ENCODE results near the gene CEP162. TPM values are rescaled to one million over a fixed set of nuclear protein-coding genes. Genes with fewer than 3 reads are reported as not detected.

The CEP162 gene
- total and polyA plus RNA-seq, 2 donors from 2014 or later: 4.6 to 14.6 TPM

DNA sequence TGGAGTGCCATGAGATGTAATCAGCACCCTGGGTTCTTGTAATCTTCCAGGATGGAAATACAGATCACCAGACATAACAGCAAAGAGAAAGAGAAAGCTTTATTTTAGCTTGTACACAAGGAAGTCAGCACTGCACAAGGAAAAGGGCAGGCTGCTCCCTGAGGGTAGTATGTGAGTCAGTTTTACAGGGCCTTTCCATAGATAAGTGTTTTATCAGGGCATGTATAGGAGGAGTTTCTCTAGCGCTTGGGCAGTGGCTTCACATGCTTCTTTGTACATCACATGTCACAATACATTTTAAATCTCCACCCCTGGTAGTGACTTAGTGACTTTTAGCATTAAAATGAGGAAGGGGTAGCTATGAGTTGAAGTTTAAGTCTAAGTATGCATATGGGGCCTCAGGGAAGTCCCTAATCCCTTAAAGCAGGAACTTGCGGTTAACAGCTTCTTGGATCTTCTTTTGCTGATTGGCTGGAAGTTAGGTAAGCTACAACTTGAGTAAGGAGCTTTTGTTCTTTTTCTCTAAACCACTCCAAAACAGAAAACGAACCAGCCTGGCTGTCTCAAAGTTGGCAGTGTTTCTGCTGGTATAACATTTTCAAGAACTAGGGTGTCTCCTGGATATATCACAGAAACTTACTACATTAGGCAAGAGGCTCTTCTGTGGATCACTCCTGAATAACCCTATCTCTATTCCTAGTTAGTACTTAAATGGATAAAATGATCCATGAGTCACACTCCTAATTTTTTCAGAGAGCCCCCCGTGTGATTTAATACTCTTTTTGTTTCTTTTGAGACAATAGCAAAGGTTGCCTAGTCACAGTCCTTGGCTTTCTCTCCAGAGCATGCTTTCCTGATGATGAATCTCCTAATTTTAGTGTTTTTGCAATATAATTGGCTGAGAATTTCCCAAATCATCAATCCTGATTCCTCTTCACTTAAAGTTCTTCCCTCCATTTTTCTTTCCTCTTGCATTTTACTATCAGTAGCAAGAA lies 133.7 kb downstream of the CEP162 start:
- intact Hi-C loops (cut with DNase I): no loop called here
- TF ChIP-seq, protein P1, sequence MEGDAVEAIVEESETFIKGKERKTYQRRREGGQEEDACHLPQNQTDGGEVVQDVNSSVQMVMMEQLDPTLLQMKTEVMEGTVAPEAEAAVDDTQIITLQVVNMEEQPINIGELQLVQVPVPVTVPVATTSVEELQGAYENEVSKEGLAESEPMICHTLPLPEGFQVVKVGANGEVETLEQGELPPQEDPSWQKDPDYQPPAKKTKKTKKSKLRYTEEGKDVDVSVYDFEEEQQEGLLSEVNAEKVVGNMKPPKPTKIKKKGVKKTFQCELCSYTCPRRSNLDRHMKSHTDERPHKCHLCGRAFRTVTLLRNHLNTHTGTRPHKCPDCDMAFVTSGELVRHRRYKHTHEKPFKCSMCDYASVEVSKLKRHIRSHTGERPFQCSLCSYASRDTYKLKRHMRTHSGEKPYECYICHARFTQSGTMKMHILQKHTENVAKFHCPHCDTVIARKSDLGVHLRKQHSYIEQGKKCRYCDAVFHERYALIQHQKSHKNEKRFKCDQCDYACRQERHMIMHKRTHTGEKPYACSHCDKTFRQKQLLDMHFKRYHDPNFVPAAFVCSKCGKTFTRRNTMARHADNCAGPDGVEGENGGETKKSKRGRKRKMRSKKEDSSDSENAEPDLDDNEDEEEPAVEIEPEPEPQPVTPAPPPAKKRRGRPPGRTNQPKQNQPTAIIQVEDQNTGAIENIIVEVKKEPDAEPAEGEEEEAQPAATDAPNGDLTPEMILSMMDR (IDR thresholded peaks at IDR 0.05; ENCODE audit: borderline replicate concordance, extremely low read depth, insufficient read depth): no peak
- no peak overlapping the region for H3K4me3 ChIP-seq (ENCODE audit: low read length in 3 of 3)
- H3K36me3 ChIP-seq (ENCODE audit: control insufficient read depth in 2 of 3, insufficient read depth in 3 of 3, low read length in 3 of 3): no peaks in the 10 kb centered on the region
- no peak for FAIRE-seq
- H3K27ac ChIP-seq (ENCODE audit: low read depth in 2 of 2, low read length in 2 of 2): no peak overlapping the region
- DNase-seq: no peak
- no peaks in the 10 kb centered on the region for H3K27me3 ChIP-seq (ENCODE audit: control insufficient read depth, insufficient read depth, low read length)
- H3K9ac ChIP-seq (ENCODE audit: low read length in 3 of 3): no peak overlapping the region
- H3K4me1 ChIP-seq (ENCODE audit: control insufficient read depth in 2 of 3, insufficient read depth in 2 of 3, low read depth in 1 of 3, low read length in 3 of 3): no peaks in the 10 kb centered on the region
- H3K9me3 ChIP-seq (ENCODE audit: control insufficient read depth in 2 of 3, insufficient read depth in 1 of 3, low read length in 3 of 3): no peaks in the 10 kb centered on the region

- Histone ChIP-seq H3K9ac (ENCODE audit: low read length in 3 of 3) (no peak overlapping the region), H3K9me3 (ENCODE audit: control insufficient read depth in 2 of 3, insufficient read depth in 1 of 3, low read length in 3 of 3) (no peaks in the 10 kb centered on the region), H3K4me3 (ENCODE audit: low read length in 3 of 3) (no peak overlapping the region), H3K27me3 (ENCODE audit: control insufficient read depth, insufficient read depth, low read length) (no peaks in the 10 kb centered on the region), H3K36me3 (ENCODE audit: control insufficient read depth in 2 of 3, insufficient read depth in 3 of 3, low read length in 3 of 3) (no peaks in the 10 kb centered on the region), H3K27ac (ENCODE audit: low read depth in 2 of 2, low read length in 2 of 2) (no peak overlapping the region), H3K4me1 (ENCODE audit: control insufficient read depth in 2 of 3, insufficient read depth in 2 of 3, low read depth in 1 of 3, low read length in 3 of 3) (no peaks in the 10 kb centered on the region)
- FAIRE-seq (no peak), DNase-seq (no peak)
- intact Hi-C loops (cut with DNase I): no loop called here
- TF ChIP-seq, protein P1 (IDR thresholded peaks at IDR 0.05; ENCODE audit: borderline replicate concordance, extremely low read depth, insufficient read depth): no peak
Measured at GRCh38 chr6:84089552-84089951, 137.9 kb downstream of the CEP162 start.

- Histone ChIP-seq H3K27me3 (ENCODE audit: control insufficient read depth, insufficient read depth, low read length) (no peaks in the 10 kb centered on the region), H3K27ac (ENCODE audit: low read depth in 2 of 2, low read length in 2 of 2) (no peak overlapping the region), H3K4me1 (ENCODE audit: control insufficient read depth in 2 of 3, insufficient read depth in 2 of 3, low read depth in 1 of 3, low read length in 3 of 3) (no peaks in the 10 kb centered on the region), H3K9ac (ENCODE audit: low read length in 3 of 3) (no peak overlapping the region), H3K4me3 (ENCODE audit: low read length in 3 of 3) (no peak overlapping the region), H3K36me3 (ENCODE audit: control insufficient read depth in 2 of 3, insufficient read depth in 3 of 3, low read length in 3 of 3) (no peaks in the 10 kb centered on the region), H3K9me3 (ENCODE audit: control insufficient read depth in 2 of 3, insufficient read depth in 1 of 3, low read length in 3 of 3) (no peaks in the 10 kb centered on the region)
- no peak for FAIRE-seq
- no peak for DNase-seq
- TF ChIP-seq, protein P1 (IDR thresholded peaks at IDR 0.05; ENCODE audit: borderline replicate concordance, extremely low read depth, insufficient read depth): no peak
- intact Hi-C loops (cut with DNase I): no loop called here
Measured at GRCh38 chr6:84089081-84089480, 138.4 kb downstream of the CEP162 start.
